EL (cell line): Measurements from ENCODE around the gene TOMM34.

ENCODE experiments used
- DNase-seq: peaks from one replicate; pipeline ENCODE4 v3.0.0-alpha.2; 2016

Gene TOMM34

GRCh38 chr20:44960103-44960852 is at the start of gene TOMM34:
TSS of gene TOMM34 (minus strand) at chr20:44960397. CDS start at chr20:44960333, 64 bp downstream.
- DNase-seq, result peak; percentile 96

- peak; percentile 38 for DNase-seq
Measured at GRCh38 chr20:45008521-45009049, 48.4 kb upstream of the TOMM34 start.

- DNase-seq, result no peak
Measured at GRCh38 chr20:44997668-44998067, 37.5 kb upstream of the TOMM34 start.

GRCh38 chr20:44997171-44997570 is 37.0 kb upstream of the TOMM34 start:
- DNase-seq, result no peak

- peak; percentile 17 for DNase-seq
Measured at GRCh38 chr20:44993343-44993742, 33.1 kb upstream of the TOMM34 start.

- DNase-seq, result no peak
Measured at GRCh38 chr20:44990957-44991356, 30.8 kb upstream of the TOMM34 start.

GRCh38 chr20:44990425-44990824 is 30.2 kb upstream of the TOMM34 start:
- DNase-seq, result peak; percentile 22

- DNase-seq, result no peak
Measured at GRCh38 chr20:44988631-44989171, 28.5 kb upstream of the TOMM34 start.

- no peak for DNase-seq
Measured at GRCh38 chr20:44983093-44983674, 23.0 kb upstream of the TOMM34 start.

- no peak for DNase-seq
Measured at GRCh38 chr20:44981736-44982406, 21.7 kb upstream of the TOMM34 start.

- peak; percentile 42 for DNase-seq
Measured at GRCh38 chr20:44979090-44979621, 19.0 kb upstream of the TOMM34 start.

- DNase-seq, result no peak
Measured at GRCh38 chr20:44976698-44977097, 16.5 kb upstream of the TOMM34 start.

- DNase-seq, result peak; percentile 71
Measured at GRCh38 chr20:44973053-44973452, 12.9 kb upstream of the TOMM34 start.

- no peak for DNase-seq
Measured at GRCh38 chr20:44970243-44970757, 10.1 kb upstream of the TOMM34 start.

- DNase-seq, result no peak
Measured at GRCh38 chr20:44969300-44969894, 9.2 kb upstream of the TOMM34 start.

GRCh38 chr20:44967207-44967807 is 7.1 kb upstream of the TOMM34 start:
- peak; percentile 51 for DNase-seq

- peak; percentile 93 for DNase-seq
Measured at GRCh38 chr20:44966030-44966961, 6.1 kb upstream of the TOMM34 start, which contains the start of gene STK4. TSS of gene STK4 (plus strand) at chr20:44966512. CDS start at chr20:44966569, 57 bp downstream.

- no peak for DNase-seq
Measured at GRCh38 chr20:44965651-44966029, 5.4 kb upstream of the TOMM34 start.

GRCh38 chr20:44963325-44964215 is 3.4 kb upstream of the TOMM34 start:
- DNase-seq, result no peak

- no peak for DNase-seq
Measured at GRCh38 chr20:44962483-44962882, 2.3 kb upstream of the TOMM34 start.
